SK-N-SH (cell line): ENCODE results near the gene PKNOX2. TPM values are rescaled to one million over a fixed set of nuclear protein-coding genes. Genes with fewer than 3 reads are reported as not detected.

ENCODE experiments used
- CTCF ChIA-PET: fragments of 300-600, 350-600 bp; formaldehyde crosslinking; extraction: SDS; loops from one replicate; lab custom pipeline; 2021; lab: Yijun Ruan, JAX
- POLR2A ChIA-PET: fragments of 350-600 bp; sonication (Branson Sonifier 250); formaldehyde crosslinking; extraction: SDS; loops from one replicate; lab custom pipeline; 2020; ENCODE audit warnings: antibody characterized with exemption, inconsistent platforms; lab: Yijun Ruan, JAX
- DNase-seq: peaks from one replicate; pipeline ENCODE4 v3.0.0; 2012
- H2AFZ ChIP-seq: fragments of 200-600 bp; sonication (generic); 2 replicates; pipeline ENCODE4 v1.8.1; 2016; ENCODE audit warnings: antibody characterized with exemption, mild to moderate bottlenecking, low read depth
- H3F3A ChIP-seq: fragments of 200-600 bp; sonication (generic); replicated peaks from 2 replicates; pipeline ENCODE3; 2016; ENCODE audit warnings: antibody characterized with exemption, mild to moderate bottlenecking; ENCODE audit not compliant: insufficient read depth
- H3K27ac ChIP-seq, 2 experiments: fragments of 200-500 bp in 1 of 2; fragments of 200-600 bp in 1 of 2; sonication (Bioruptor generic) in 1 of 2; sonication (generic), shearing (Covaris generic) in 1 of 2; 2 replicates each; pipeline versions ENCODE4 v1.5.1 to v1.6.1; 2014 to 2016; ENCODE audit warnings: low read depth in 2 of 2, inconsistent platforms in 1 of 2, low read length in 1 of 2, mild to moderate bottlenecking in 1 of 2, mixed read lengths in 1 of 2
- H3K27me3 ChIP-seq: fragments of 200-600 bp; sonication (generic), shearing (Covaris generic); 2 replicates; pipeline ENCODE4 v1.6.1; 2016; ENCODE audit warnings: mixed run types; ENCODE audit not compliant: insufficient read depth
- H3K36me3 ChIP-seq, 2 experiments: fragments of 200-500 bp in 1 of 2; fragments of 200-600 bp in 1 of 2; sonication (Bioruptor generic) in 1 of 2; sonication (generic) in 1 of 2; replicated peaks in 1 of 2; 2 replicates each; pipeline versions ENCODE3 to v1.5.1; 2014 to 2016; ENCODE audit warnings: low read length in 1 of 2, mild to moderate bottlenecking in 1 of 2; ENCODE audit not compliant: insufficient read depth in 2 of 2, control insufficient read depth in 1 of 2
- H3K4me1 ChIP-seq, 2 experiments: fragments of 200-500 bp in 1 of 2; fragments of 200-600 bp in 1 of 2; sonication (Bioruptor generic) in 1 of 2; sonication (generic), shearing (Covaris generic) in 1 of 2; 2 replicates each; pipeline versions ENCODE4 v1.5.1 to v1.6.1; 2014 to 2016; ENCODE audit warnings: low read depth in 1 of 2, low read length in 1 of 2, mixed run types in 1 of 2; ENCODE audit not compliant: insufficient read depth in 2 of 2, control insufficient read depth in 1 of 2
- H3K4me2 ChIP-seq: fragments of 200-600 bp; sonication (generic), shearing (Covaris generic); 2 replicates; pipeline ENCODE4 v1.6.1; 2017; ENCODE audit warnings: mixed run types
- H3K4me3 ChIP-seq, 2 experiments: fragments of 200-500 bp in 1 of 2; fragments of 200-600 bp in 1 of 2; sonication (Bioruptor generic) in 1 of 2; sonication (generic), shearing (Covaris generic) in 1 of 2; 2 replicates each; pipeline versions ENCODE4 v1.5.1 to v1.8.1; 2014 to 2016; ENCODE audit warnings: low read depth in 2 of 2, inconsistent platforms in 1 of 2, low read length in 1 of 2, mild to moderate bottlenecking in 1 of 2, mixed read lengths in 1 of 2, moderate library complexity in 1 of 2
- H3K79me2 ChIP-seq: fragments of 200-600 bp; sonication (generic); 2 replicates; pipeline ENCODE4 v1.8.1; 2017; ENCODE audit warnings: mild to moderate bottlenecking; ENCODE audit not compliant: insufficient read depth
- H3K9ac ChIP-seq: fragments of 200-600 bp; sonication (generic); 2 replicates; pipeline ENCODE4 v1.6.1; 2017; ENCODE audit warnings: mixed run types
- H3K9me2 ChIP-seq: fragments of 200-600 bp; sonication (generic); 2 replicates; pipeline ENCODE4 v1.6.1; 2017; ENCODE audit warnings: mixed run types
- H3K9me3 ChIP-seq: fragments of 200-600 bp; sonication (generic); 2 replicates; pipeline ENCODE4 v1.6.1; 2017; ENCODE audit warnings: mixed run types, mild to moderate bottlenecking, moderate library complexity
- H4K20me1 ChIP-seq: fragments of 200-600 bp; sonication (generic); 2 replicates; pipeline ENCODE4 v1.6.1; 2017; ENCODE audit warnings: mild to moderate bottlenecking, mixed run types; ENCODE audit not compliant: insufficient read depth
- EP300 ChIP-seq, 2 experiments: IDR thresholded peaks; 2 replicates each; pipeline versions ENCODE4 v1.4.0 to v1.6.1; 2012; ENCODE audit warnings: borderline replicate concordance in 1 of 2, low read depth in 1 of 2, low read length in 1 of 2
- FOSL2 ChIP-seq: IDR thresholded peaks from 2 replicates; pipeline ENCODE4 v1.4.0; 2012; ENCODE audit warnings: low read depth, mild to moderate bottlenecking, moderate library complexity, borderline replicate concordance
- FOXJ3 ChIP-seq: sonication (generic); formaldehyde crosslinking; IDR thresholded peaks from 2 replicates; pipeline ENCODE4 v1.5.1; 2020; ENCODE audit warnings: mild to moderate bottlenecking, missing genetic modification reagents
- MAX ChIP-seq: IDR thresholded peaks from 2 replicates; pipeline ENCODE4 v1.4.0; 2012; ENCODE audit warnings: low read depth
- MEF2A ChIP-seq: IDR thresholded peaks from 2 replicates; pipeline ENCODE4 v1.4.0; 2012; ENCODE audit warnings: low read depth, borderline replicate concordance
- NFIC ChIP-seq: IDR thresholded peaks from 2 replicates; pipeline ENCODE4 v1.4.0; 2012; ENCODE audit warnings: borderline replicate concordance
- POLR2AphosphoS5 ChIP-seq: IDR thresholded peaks from 2 replicates; pipeline ENCODE4 v1.6.1; 2012; ENCODE audit warnings: low read depth, low read length
- REST ChIP-seq: IDR thresholded peaks from 2 replicates; pipeline ENCODE4 v1.6.1; 2012; ENCODE audit warnings: mild to moderate bottlenecking, low read depth, low read length, moderate library complexity
- TAF1 ChIP-seq: IDR thresholded peaks from 2 replicates; pipeline ENCODE4 v1.6.1; 2012; ENCODE audit warnings: low read depth, mild to moderate bottlenecking, low read length, moderate library complexity, borderline replicate concordance
- YY1 ChIP-seq: IDR thresholded peaks from 2 replicates; pipeline ENCODE4 v1.4.0; 2012; ENCODE audit warnings: low read depth, mild to moderate bottlenecking
- ZBTB33 ChIP-seq: IDR thresholded peaks from 2 replicates; pipeline ENCODE4 v1.4.0; 2012; ENCODE audit warnings: low read depth, borderline replicate concordance
- WGBS: methylation state at CpG from one replicate; pipeline ENCODE4 v1.1.6; 2017; ENCODE audit warnings: low lambda C conversion rate; 5-methylcytosine and 5-hydroxymethylcytosine counted together
- polyA plus RNA-seq, 3 experiments: library from polyadenylated mRNA; depleted of rRNA; stranded (reverse); fragments of >200 nt; gene quantifications; 2 replicates each; pipeline ENCODE4 v1.2.3, GENCODE V29; 2012

Gene PKNOX2
- polyA plus RNA-seq, 1 of the 3 experiments (the other 2 are of a cell fraction): 0.02 TPM

GRCh38 chr11:125435461-125436238 lies 271.1 kb downstream of the PKNOX2 start:
- H3K27me3 ChIP-seq: no peaks in the 10 kb centered on the region; the same call in 1 of the 2 replicates
- no peak overlapping the region for H3K4me3 ChIP-seq
- no peak overlapping the region for H2AFZ ChIP-seq
- H3K4me1 ChIP-seq: no peaks in the 10 kb centered on the region; a peak in 1 of 4 replicates
- ChIA-PET CTCF (interaction anchor here (0.6 to 2.3 kb wide), 5 partner anchors 14 to 642 kb away, joined by 3 to 6 read pairs (median 4); no protein-coding TSS in a partner anchor), POLR2A (no interaction called here)
- no peaks in the 10 kb centered on the region for H3K9me3 ChIP-seq
- no peaks in the 10 kb centered on the region for H3K9me2 ChIP-seq
- no peaks in the 10 kb centered on the region for H3K79me2 ChIP-seq
- TF ChIP-seq REST: no peak
- TF ChIP-seq YY1: no peak
- no peak for TF ChIP-seq FOXJ3
- TF ChIP-seq, all 33 proteins: peak for 0
- Histone ChIP-seq H3K4me2 (no peak overlapping the region), H3K27ac (no peak overlapping the region), H4K20me1 (no peaks in the 10 kb centered on the region), H3K9ac (no peak overlapping the region), H3K36me3 (no peaks in the 10 kb centered on the region), H3F3A (no peaks in the 10 kb centered on the region)
- no peak for DNase-seq
- 60% methylated on average over 9 of the region's 9 CpGs for WGBS

- ChIA-PET CTCF (interaction anchor here (1.0 to 5.8 kb wide), 4 partner anchors 8 to 26 kb away, joined by 3 to 32 read pairs (median 18); no protein-coding TSS in a partner anchor), POLR2A (no interaction called here)
- H3F3A ChIP-seq: no peaks in the 10 kb centered on the region
- DNase-seq: no peak
- no peaks in the 10 kb centered on the region for H3K79me2 ChIP-seq
- H3K4me2 ChIP-seq: no peak overlapping the region
- 63% methylated on average over 11 of the region's 11 CpGs for WGBS
- no peaks in the 10 kb centered on the region for H4K20me1 ChIP-seq
- H3K4me1 ChIP-seq: no peaks in the 10 kb centered on the region
- H3K9me3 ChIP-seq: no peaks in the 10 kb centered on the region
- H3K4me3 ChIP-seq: no peak overlapping the region
- TF ChIP-seq FOSL2 (no peak), FOXJ3 (no peak), YY1 (no peak), MAX (no peak), EP300 (IDR thresholded peaks at IDR 0.05; ENCODE audit: borderline replicate concordance in 1 of 2, low read depth in 1 of 2, low read length in 1 of 2) (no peak), ZBTB33 (no peak), POLR2AphosphoS5 (no peak), MEF2A (no peak), TAF1 (no peak), NFIC (no peak)
- no peak overlapping the region for H2AFZ ChIP-seq
- H3K27ac ChIP-seq: no peak overlapping the region
- no peaks in the 10 kb centered on the region; the same call in 1 of the 2 replicates for H3K27me3 ChIP-seq
- no peaks in the 10 kb centered on the region for H3K9me2 ChIP-seq
- H3K9ac ChIP-seq: no peak overlapping the region
- no peaks in the 10 kb centered on the region for H3K36me3 ChIP-seq
Observed at GRCh38 chr11:125441648-125442410, 277.3 kb downstream of the PKNOX2 start.
